GM23338 (cell line): ENCODE data around the gene NACAD. TPM values are rescaled to one million over a fixed set of nuclear protein-coding genes. Genes with fewer than 3 reads are reported as not detected.

Source experiments
- ATAC-seq: fragments of 200-7000 bp; cut with Tn5 transposase; 3 replicates; pipeline ENCODE4 v1.9.1; 2020
- DNase-seq: peaks from one replicate; pipeline ENCODE4 v3.0.0-alpha.2; 2015; ENCODE audit warnings: low spot score
- H2AFZ ChIP-seq: fragments of 200-600 bp; sonication (generic); 2 replicates; pipeline ENCODE4 v1.8.0; 2016; ENCODE audit warnings: antibody characterized with exemption, mild to moderate bottlenecking, moderate library complexity
- H3F3A ChIP-seq: fragments of 200-600 bp; sonication (generic); replicated peaks from 2 replicates; pipeline ENCODE4 v1.8.0; 2017; ENCODE audit warnings: antibody characterized with exemption, mixed run types, low read depth
- H3K27ac ChIP-seq: fragments of 200-600 bp; sonication (generic); 2 replicates; pipeline ENCODE4 v1.6.1; 2016; ENCODE audit warnings: low read depth
- H3K27me3 ChIP-seq: fragments of 200-600 bp; sonication (generic); 2 replicates; pipeline ENCODE4 v1.8.0; 2016; ENCODE audit warnings: mild to moderate bottlenecking, mixed run types, moderate library complexity; ENCODE audit not compliant: insufficient read depth
- H3K36me3 ChIP-seq: fragments of 200-600 bp; sonication (generic); 2 replicates; pipeline ENCODE4 v1.8.0; 2016; ENCODE audit warnings: mild to moderate bottlenecking; ENCODE audit not compliant: insufficient read depth
- H3K4me1 ChIP-seq: fragments of 200-600 bp; sonication (generic); 2 replicates; pipeline ENCODE4 v1.8.0; 2016; ENCODE audit warnings: mild to moderate bottlenecking, moderate library complexity; ENCODE audit not compliant: insufficient read depth
- H3K4me2 ChIP-seq: fragments of 200-600 bp; sonication (generic); 2 replicates; pipeline ENCODE4 v1.7.1; 2017; ENCODE audit warnings: mixed run types
- H3K4me3 ChIP-seq: fragments of 200-600 bp; sonication (generic); 2 replicates; pipeline ENCODE4 v1.6.1; 2016; ENCODE audit warnings: mixed run types
- H3K79me2 ChIP-seq: fragments of 200-600 bp; sonication (generic); replicated peaks from 2 replicates; pipeline ENCODE4 v1.8.0; 2017; ENCODE audit warnings: mild to moderate bottlenecking; ENCODE audit not compliant: insufficient read depth
- H3K9me2 ChIP-seq: fragments of 200-600 bp; sonication (generic); 2 replicates; pipeline ENCODE4 v1.8.0; 2017; ENCODE audit not compliant: insufficient read depth
- H4K20me1 ChIP-seq: fragments of 200-600 bp; sonication (generic); replicated peaks from 2 replicates; pipeline ENCODE4 v1.8.0; 2017; ENCODE audit warnings: mild to moderate bottlenecking; ENCODE audit not compliant: insufficient read depth
- H3K27ac Mint-ChIP-seq: 2 replicates; pipeline ENCODE4 v1.8.0; 2020; ENCODE audit warnings: inconsistent platforms, mild to moderate bottlenecking, moderate library complexity, mixed read lengths
- H3K27me3 Mint-ChIP-seq: 3 replicates; pipeline ENCODE4 v1.8.0; 2022; ENCODE audit warnings: low read depth, mild to moderate bottlenecking, moderate library complexity, mixed read lengths, inconsistent platforms; ENCODE audit not compliant: insufficient read depth, poor library complexity
- H3K36me3 Mint-ChIP-seq: 3 replicates; pipeline ENCODE4 v1.8.0; 2021; ENCODE audit warnings: low read depth, mild to moderate bottlenecking, inconsistent platforms, moderate library complexity, mixed read lengths
- H3K4me1 Mint-ChIP-seq: 3 replicates; pipeline ENCODE4 v1.8.0; 2020; ENCODE audit warnings: mild to moderate bottlenecking, inconsistent platforms, mixed read lengths
- H3K4me3 Mint-ChIP-seq: 3 replicates; pipeline ENCODE4 v1.8.0; 2021; ENCODE audit warnings: moderate library complexity, mild to moderate bottlenecking, inconsistent platforms, mixed read lengths
- H3K9me3 Mint-ChIP-seq: 3 replicates; pipeline ENCODE4 v1.8.0; 2020; ENCODE audit warnings: moderate library complexity, mild to moderate bottlenecking, inconsistent platforms, mixed read lengths
- EZH2phosphoT487 ChIP-seq: fragments of 200-600 bp; sonication (generic); IDR thresholded peaks from one replicate; pipeline ENCODE4 v1.8.1; 2018; ENCODE audit warnings: antibody characterized with exemption; ENCODE audit not compliant: unreplicated experiment
- JUNB ChIP-seq: IDR thresholded peaks from one replicate; pipeline ENCODE4 v1.6.1; 2016; ENCODE audit warnings: antibody characterized with exemption; ENCODE audit not compliant: unreplicated experiment
- NANOG ChIP-seq: IDR thresholded peaks from 2 replicates; pipeline ENCODE4 v1.6.1; 2016; ENCODE audit warnings: antibody characterized with exemption, borderline replicate concordance
- REST ChIP-seq: IDR thresholded peaks from one replicate; pipeline ENCODE4 v1.6.1; 2018; ENCODE audit warnings: antibody characterized with exemption; ENCODE audit not compliant: unreplicated experiment
- STAT1 ChIP-seq: IDR thresholded peaks from one replicate; pipeline ENCODE4 v1.6.1; 2016; ENCODE audit warnings: antibody characterized with exemption; ENCODE audit not compliant: unreplicated experiment
- ZNF114 ChIP-seq: fragments of 250-450 bp; sonication (Bioruptor Pico); IDR thresholded peaks from 2 replicates; pipeline ENCODE4 v1.5.0; 2020; ENCODE audit warnings: mild to moderate bottlenecking, moderate library complexity
- ZNF462 ChIP-seq: fragments of 250-450 bp; sonication (Bioruptor Pico); IDR thresholded peaks from 2 replicates; pipeline ENCODE4 v1.5.0; 2020; ENCODE audit warnings: mild to moderate bottlenecking, moderate library complexity
- polyA plus RNA-seq: library from polyadenylated mRNA; unstranded; fragments of >200 nt; fragmentation: Nextera tagmentation; extraction: Ambion mirVana; gene quantifications from 2 replicates; pipeline ENCODE4 v1.2.1, GENCODE V29; 2016
- total RNA-seq: library from RNA; depleted of rRNA; stranded (reverse); fragments of >200 nt; shearing (Covaris generic); gene quantifications from 2 replicates; pipeline ENCODE4 v1.2.3, GENCODE V29; 2014

The NACAD gene
- total and polyA plus RNA-seq, 2 experiments from 2014 or later: 6.1 to 11.2 TPM

GRCh38 chr7:45092100-45092930, 3.5 kb upstream of the NACAD start:
- Histone ChIP-seq H3F3A (0 out of 2 replicates have a peak, but pooled peaks cover 11% of the 10 kb centered on the region), H3K9me2 (no peaks in the 10 kb centered on the region), H3K36me3 (no peaks in the 10 kb centered on the region), H3K27ac (no peak overlapping the region), H3K79me2 (no peaks in the 10 kb centered on the region), H3K4me3 (peak overlapping the region; percentile 29; the same call in 1 of the 2 replicates), H3K27me3 (0 out of 2 replicates have a peak, but pooled peaks cover 6% of the 10 kb centered on the region), H2AFZ (peak overlapping the region; percentile 0; the same call in 1 of the 2 replicates), H3K4me1 (peaks cover 15% of the 10 kb centered on the region; the same call in 1 of the 2 replicates), H4K20me1 (no peaks in the 10 kb centered on the region), H3K4me2 (peak overlapping the region; percentile 46)
- Mint-ChIP-seq H3K4me1 (peaks cover 10% of the 10 kb centered on the region), H3K4me3 (peak overlapping the region; percentile 5; the same call in 1 of the 3 replicates), H3K27ac (peak overlapping the region; percentile 41; the same call in 1 of the 2 replicates), H3K36me3 (no peaks in the 10 kb centered on the region), H3K27me3 (peaks cover 19% of the 10 kb centered on the region), H3K9me3 (no peaks in the 10 kb centered on the region; the same call in 2 of the 3 replicates)
- ATAC-seq: peak; percentile 4
- peak; percentile 59 for DNase-seq
- TF ChIP-seq NANOG (0 out of 2 replicates have a peak, but pooled peaks have one; percentile 37), ZNF114 (CRISPR knock-in tag) (no peak)

GRCh38 chr7:45089341-45089891, 647 bp upstream of the NACAD start:
- Mint-ChIP-seq H3K27ac (no peak overlapping the region), H3K9me3 (no peaks in the 10 kb centered on the region; the same call in 2 of the 3 replicates), H3K4me1 (peaks cover 10% of the 10 kb centered on the region), H3K27me3 (peaks cover 28% of the 10 kb centered on the region), H3K36me3 (no peaks in the 10 kb centered on the region), H3K4me3 (peak overlapping the region; percentile 74)
- Histone ChIP-seq H3K27me3 (0 out of 2 replicates have a peak, but pooled peaks cover 6% of the 10 kb centered on the region), H3K79me2 (no peaks in the 10 kb centered on the region), H3F3A (0 out of 2 replicates have a peak, but pooled peaks cover 11% of the 10 kb centered on the region), H3K4me1 (peaks cover 15% of the 10 kb centered on the region; the same call in 1 of the 2 replicates), H3K36me3 (no peaks in the 10 kb centered on the region), H3K4me2 (peak overlapping the region; percentile 86), H3K9me2 (no peaks in the 10 kb centered on the region), H2AFZ (peak overlapping the region; percentile 96; the same call in 1 of the 2 replicates), H3K27ac (no peak overlapping the region), H4K20me1 (no peaks in the 10 kb centered on the region), H3K4me3 (peak overlapping the region; percentile 83)
- DNase-seq (peak; percentile 96), ATAC-seq (peak; percentile 71)
- TF ChIP-seq JUNB: no peak
- no peak for TF ChIP-seq ZNF462
- TF ChIP-seq REST: no peak
- no peak for TF ChIP-seq STAT1
- no peak for TF ChIP-seq EZH2phosphoT487
